Measurements from ENCODE around the gene NMNAT2. TPM values are rescaled to one million over a fixed set of nuclear protein-coding genes. Genes with fewer than 3 reads are reported as not detected.

The NMNAT2 gene
- total and polyA plus RNA-seq, 2 of the 8 experiments (the other 6 are each of a cell fraction or from before 2014, with no cell fraction given), result 6.5 to 20.9 TPM

- Histone ChIP-seq H2BK12ac (ENCODE audit: low read depth, low read length) (no peak overlapping the region), H3K9me3 (ENCODE audit: insufficient read depth in 2 of 2, low read depth in 1 of 2, low read length in 1 of 2) (no peaks in the 10 kb centered on the region), H3K4me2 (ENCODE audit: insufficient read depth in 1 of 2, low read depth in 2 of 2, low read length in 2 of 2) (no peak overlapping the region), H4K8ac (ENCODE audit: extremely low read depth, insufficient read depth, low read length) (no peak overlapping the region), H3K4ac (replicated peaks; ENCODE audit: insufficient read length, low read depth, low read length) (no peak overlapping the region), H2AFZ (ENCODE audit: low read length) (no peak overlapping the region), H3K14ac (ENCODE audit: insufficient read length) (no peak overlapping the region), H3K36me3 (ENCODE audit: control insufficient read depth in 2 of 4, insufficient read depth in 4 of 4, low read length in 3 of 4) (no peaks in the 10 kb centered on the region), H3K9ac (replicated peaks in 1 of 4; ENCODE audit: extremely low read depth in 1 of 4, low read depth in 3 of 4, low read length in 3 of 4) (no peak overlapping the region), H3K27ac (ENCODE audit: low read depth, low read length) (no peak overlapping the region; the same call in 1 of the 2 replicates), H3K23me2 (ENCODE audit: low read depth, low read length) (no peaks in the 10 kb centered on the region), H2BK5ac (ENCODE audit: low read depth, low read length) (no peak overlapping the region), H3K79me1 (ENCODE audit: low read depth, low read length) (no peaks in the 10 kb centered on the region; the same call in 1 of the 2 replicates), H3K4me3 (ENCODE audit: extremely low read depth in 1 of 4, insufficient read depth in 2 of 4, low read depth in 3 of 4, low read length in 4 of 4) (no peak overlapping the region), H3K79me2 (ENCODE audit: control insufficient read depth in 1 of 2, insufficient read depth in 2 of 2, low read length in 2 of 2) (no peaks in the 10 kb centered on the region), H3K27me3 (replicated peaks in 1 of 4; ENCODE audit: control insufficient read depth in 3 of 4, extremely low read depth in 1 of 4, insufficient read depth in 3 of 4, low read length in 3 of 4) (no peaks in the 10 kb centered on the region), H3K18ac (ENCODE audit: extremely low read depth, low read length) (no peak overlapping the region), H2BK120ac (replicated peaks; ENCODE audit: low read depth, low read length) (no peak overlapping the region), H3K23ac (ENCODE audit: insufficient read length) (no peak overlapping the region), H4K20me1 (replicated peaks in 1 of 2; ENCODE audit: control insufficient read depth in 1 of 2, insufficient read depth in 2 of 2, low read length in 2 of 2) (no peaks in the 10 kb centered on the region), H2BK15ac (ENCODE audit: low read length) (no peak overlapping the region), H3K56ac (replicated peaks; ENCODE audit: insufficient read length, low read depth, low read length) (peak overlapping the region; percentile 60), H2BK20ac (ENCODE audit: low read length) (no peak overlapping the region; the same call in 1 of the 2 replicates), H4K5ac (ENCODE audit: insufficient read length, low read depth, low read length) (no peak overlapping the region), H3K4me1 (replicated peaks in 1 of 4; ENCODE audit: control insufficient read depth in 3 of 4, insufficient read depth in 4 of 4, low read length in 3 of 4) (no peaks in the 10 kb centered on the region), H2AK5ac (ENCODE audit: low read depth, low read length) (no peak overlapping the region), H4K91ac (replicated peaks; ENCODE audit: insufficient read length, low read length) (no peak overlapping the region)
- DNase-seq (ENCODE audit: low read depth in 1 of 2, low spot score in 2 of 2) (no peak), FAIRE-seq (no peak)
- CTCF ChIA-PET (ENCODE audit: partially characterized antibody), result interaction anchor here (1.2 to 1.7 kb wide), 3 partner anchors 12 to 95 kb away, joined by 4 to 12 read pairs (median 4); no protein-coding TSS in a partner anchor
- TF ChIP-seq SP1 (IDR thresholded peaks at IDR 0.05; ENCODE audit: low read depth, low read length), result no peak
- POLR2A ChIA-PET (ENCODE audit: partially characterized antibody), result interaction anchor here (1.2 kb wide), 1 partner anchor 15 kb away, joined by 3 read pairs; no protein-coding TSS in a partner anchor
- 90% methylated on average over 2 of the region's 2 CpGs; no CpG with 5 or more reads in 1 of the 2 experiments for WGBS, 2 experiments (ENCODE audit: extremely low coverage in 1 of 2, insufficient coverage in 1 of 2, insufficient read length in 1 of 2, insufficient replicate concordance in 2 of 2, low coverage in 1 of 2, low lambda C conversion rate in 2 of 2, missing lambda C conversion rate in 1 of 2)
Observed at GRCh38 chr1:183375381-183375780, 42.8 kb downstream of the NMNAT2 start.
